Fibroblast of gingiva (primary cell): ENCODE measurements around the gene HSD3B1.
"Not testable (repeated sequence)": the region's sequence is repeated elsewhere in the genome, so short reads cannot be mapped to it uniquely, and the experiment has no call there.

Experiments
- DNase-seq: peaks from one replicate; pipeline ENCODE4 v3.0.0-alpha.2; 2011; ENCODE audit warnings: low read depth

Gene HSD3B1

DNA sequence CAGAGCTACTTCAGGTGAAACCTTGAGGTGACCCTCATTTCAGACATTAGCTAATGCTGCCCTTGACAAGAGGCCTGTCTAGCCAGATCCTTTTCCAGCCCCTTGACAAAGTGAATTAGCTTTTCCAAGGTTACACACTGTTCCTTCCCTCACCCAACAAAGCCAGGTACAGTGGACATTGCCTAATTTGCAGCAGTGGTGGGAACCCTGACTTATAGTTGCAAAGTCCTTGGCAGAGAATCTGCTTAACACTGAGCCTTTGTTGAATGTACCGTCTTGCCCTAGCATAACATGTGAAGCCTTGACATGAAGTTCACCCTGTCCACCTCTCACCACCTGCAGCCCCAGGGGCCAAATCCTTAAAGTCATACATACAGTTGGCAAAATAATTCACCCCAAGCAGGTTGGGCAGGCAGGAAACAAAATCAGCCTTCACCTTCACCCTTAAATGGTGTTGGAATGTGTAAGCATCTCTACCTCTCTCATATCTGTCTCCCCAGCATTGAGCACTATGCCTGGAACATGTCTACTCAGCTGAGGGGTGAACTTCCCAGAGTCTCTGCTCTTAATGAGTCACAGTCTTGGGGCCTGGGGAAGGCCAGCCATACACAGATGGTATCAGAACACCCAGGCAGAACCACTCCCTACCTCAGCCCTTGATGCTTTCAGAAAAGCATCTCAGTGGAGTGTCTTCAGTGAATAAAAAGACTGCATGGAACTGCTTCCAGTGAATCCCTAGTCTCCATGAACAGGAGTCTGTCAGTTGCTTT lies 46.5 kb downstream of the HSD3B1 start:
- DNase-seq, result not testable (repeated sequence)

DNA sequence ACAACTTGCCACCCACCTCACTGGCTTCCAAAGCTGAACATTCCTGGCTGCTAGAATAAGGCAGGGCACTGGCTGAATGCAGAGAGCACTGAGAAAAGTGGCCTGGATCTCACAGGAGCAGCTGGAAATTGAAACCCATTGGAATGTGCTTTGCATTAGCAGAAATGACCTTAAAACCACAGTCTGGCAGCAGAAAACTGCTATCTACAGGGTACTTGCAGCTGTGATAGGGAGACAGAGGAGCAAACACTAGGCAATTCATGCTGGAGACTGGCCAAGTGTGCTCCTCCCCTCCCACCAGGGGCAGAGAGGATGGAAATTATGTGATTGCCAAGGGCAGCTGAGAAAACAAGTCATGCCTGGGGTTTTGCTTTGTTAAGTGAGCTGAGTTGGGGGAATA lies 47.2 kb downstream of the HSD3B1 start:
- DNase-seq, result peak; percentile 33

DNA sequence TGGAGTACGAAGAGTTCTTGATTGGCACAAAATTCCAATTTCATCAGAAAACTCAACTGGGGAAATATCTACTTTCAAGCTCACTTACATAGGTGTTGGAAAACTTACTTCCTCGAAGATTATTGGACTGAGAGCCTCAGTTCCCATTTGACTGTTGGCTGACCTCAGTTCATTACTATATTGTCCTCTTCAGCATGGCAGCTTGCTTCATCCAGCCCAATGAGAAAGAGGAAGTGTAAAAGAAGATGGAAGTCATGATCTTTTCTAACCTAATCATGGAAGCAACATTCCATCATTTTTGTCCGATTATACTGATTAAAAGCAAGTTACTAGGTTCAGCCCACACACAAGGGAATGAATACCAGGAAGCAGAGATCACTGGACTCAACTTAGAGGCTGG lies 49.4 kb downstream of the HSD3B1 start:
- DNase-seq, result no peak

DNA sequence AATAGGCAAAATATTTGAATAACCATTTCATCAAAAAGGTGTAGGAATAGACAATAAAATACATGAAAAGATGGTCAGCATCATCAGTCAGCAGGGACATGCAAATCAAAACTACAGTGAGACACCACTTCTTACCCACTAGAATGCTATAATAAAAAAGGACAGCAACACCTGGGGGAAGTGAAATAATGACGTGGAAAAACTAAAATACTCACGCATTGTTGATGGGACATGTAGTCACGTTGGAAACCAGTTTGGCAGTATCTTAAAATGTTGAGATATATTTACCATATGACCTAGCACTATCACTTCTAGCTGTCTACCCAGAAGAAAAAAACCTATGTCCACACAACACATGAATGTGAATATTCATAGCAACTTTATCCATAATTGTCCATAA lies 53.4 kb downstream of the HSD3B1 start:
- DNase-seq, result not testable (repeated sequence)

DNA sequence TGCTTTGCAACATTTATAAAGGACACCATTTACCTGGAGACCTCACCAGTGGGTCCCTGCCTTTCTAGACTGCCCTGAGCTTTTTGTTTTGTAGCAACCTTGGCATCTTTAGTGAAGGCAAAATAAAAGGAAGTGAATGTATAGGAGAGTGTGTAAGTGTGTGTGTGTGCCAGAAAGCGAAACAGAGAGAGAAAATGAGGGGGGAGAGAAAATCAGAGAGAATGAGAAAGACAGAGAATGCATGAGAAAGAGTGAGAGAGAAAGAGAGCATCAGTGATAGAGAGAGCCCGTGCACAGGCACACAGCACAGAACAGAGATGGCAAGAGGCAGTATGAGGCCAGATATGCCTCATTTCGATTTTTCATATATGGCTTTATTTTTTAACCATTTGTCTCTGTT lies 57.5 kb downstream of the HSD3B1 start:
- no peak for DNase-seq
